Left hindlimb (tissue), 1 donor: ENCODE results near the gene ALPI.
"Not testable (repeated sequence)": the region's sequence is repeated elsewhere in the genome, so short reads cannot be mapped to it uniquely, and the experiment has no call there.

ENCODE experiments used
- DNase-seq: peaks from one replicate; pipeline ENCODE4 v3.0.0-alpha.2; 2018

The ALPI gene

GRCh38 chr2:232421189-232421785, 34.7 kb upstream of the ALPI start:
- no peak for DNase-seq

DNA sequence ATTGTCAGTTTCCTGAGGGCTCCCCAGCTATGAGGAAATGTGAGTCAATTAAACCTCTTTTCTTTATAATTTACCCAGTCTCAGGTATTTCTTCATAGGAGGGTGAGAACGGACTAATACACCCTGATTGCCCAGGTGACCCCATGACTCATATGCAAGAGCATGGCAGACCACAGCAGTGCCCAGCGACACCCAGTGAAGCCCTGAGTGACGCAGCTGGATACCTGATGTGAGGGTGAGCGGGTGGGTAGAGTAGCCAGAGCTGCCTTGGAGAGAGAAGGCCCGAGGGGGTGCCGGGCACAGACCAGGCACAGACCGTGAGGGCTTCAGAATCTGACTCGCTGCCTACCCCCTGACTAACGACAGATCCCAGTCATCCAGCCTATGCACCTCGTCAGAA, 33.9 kb upstream of the ALPI start:
- DNase-seq: no peak

DNA sequence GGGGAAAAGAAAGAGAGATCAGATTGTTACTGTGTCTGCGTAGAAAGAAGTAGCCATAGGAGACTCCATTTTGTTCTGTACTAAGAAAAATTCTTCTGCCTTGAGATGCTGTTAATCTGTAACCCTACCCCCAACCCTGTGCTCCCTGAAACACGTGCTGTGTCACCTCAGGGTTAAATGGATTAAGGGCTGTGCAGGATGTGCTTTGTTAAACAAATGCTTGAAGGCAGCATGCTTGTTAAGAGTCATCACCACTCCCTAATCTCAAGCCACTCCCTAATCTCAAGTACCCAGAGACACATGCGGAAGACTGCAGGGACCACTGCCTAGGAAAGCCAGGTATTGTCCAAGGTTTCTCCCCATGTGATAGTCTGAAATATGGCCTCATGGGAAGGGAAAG, 33.0 kb upstream of the ALPI start:
- DNase-seq: not testable (repeated sequence)

- DNase-seq: not testable (repeated sequence)
These were observed 32.5 kb upstream of the ALPI start for GRCh38 chr2:232423407-232423806.

- DNase-seq: no peak
These were observed 24.0 kb upstream of the ALPI start for GRCh38 chr2:232431705-232432590.

DNA sequence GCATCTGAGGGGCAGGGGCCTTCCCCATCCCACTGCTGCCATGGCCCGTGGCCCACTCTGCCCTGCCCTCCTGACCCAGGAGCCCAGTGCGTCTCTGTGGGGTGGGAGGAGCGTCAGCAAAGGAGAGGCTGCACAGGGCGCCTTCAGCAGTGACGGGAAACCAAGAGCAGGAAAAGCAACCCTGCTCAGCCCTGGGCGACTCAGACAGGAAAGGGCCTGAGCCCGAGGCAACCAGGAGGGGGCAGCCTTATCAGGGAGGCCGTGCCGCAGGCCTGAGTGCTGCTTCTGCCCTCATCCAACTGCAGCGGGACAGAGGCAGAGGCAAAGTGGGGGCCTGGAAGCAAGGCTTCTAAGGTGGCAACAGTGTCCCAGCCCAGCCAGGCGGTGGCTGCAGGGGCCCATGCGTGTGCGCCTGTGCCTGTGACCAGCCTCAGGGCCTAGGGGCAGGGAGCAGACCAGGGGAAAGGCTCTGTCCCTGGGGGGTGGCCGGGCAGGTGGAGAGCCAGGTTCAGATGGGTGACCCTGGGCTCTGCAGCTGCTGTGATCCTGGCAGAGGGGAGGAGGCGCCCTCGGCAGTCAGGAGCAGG, 23.3 kb upstream of the ALPI start:
- DNase-seq: no peak

DNA sequence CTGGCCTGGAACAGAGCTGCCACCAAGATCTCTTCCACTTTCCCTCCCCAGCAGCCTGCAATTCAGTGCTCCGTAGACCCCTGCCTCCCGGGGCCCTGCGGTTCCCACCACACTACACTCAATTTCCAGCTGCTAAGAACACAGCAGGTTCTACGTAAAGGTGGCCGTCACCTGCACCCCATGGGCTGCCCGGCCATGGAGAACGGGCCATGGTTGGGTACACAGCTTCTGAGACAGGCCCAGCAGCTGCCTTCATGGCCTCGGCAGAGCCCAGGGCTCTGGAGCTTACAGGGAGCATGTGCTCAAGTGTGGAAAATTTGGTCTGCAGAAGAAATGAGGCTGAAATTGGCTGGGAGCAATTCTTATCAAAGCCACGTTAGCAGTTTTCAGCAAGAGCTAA, 22.3 kb upstream of the ALPI start:
- DNase-seq: not testable (repeated sequence)

GRCh38 chr2:232434091-232434490, 21.9 kb upstream of the ALPI start:
- DNase-seq: no peak

- no peak for DNase-seq
These were observed 21.2 kb upstream of the ALPI start for GRCh38 chr2:232434563-232435374.

- DNase-seq: no peak
These were observed 20.6 kb upstream of the ALPI start for GRCh38 chr2:232435375-232435648.

GRCh38 chr2:232435805-232436204, 20.1 kb upstream of the ALPI start:
- DNase-seq: no peak

GRCh38 chr2:232436381-232437194, 19.4 kb upstream of the ALPI start:
- no peak for DNase-seq

GRCh38 chr2:232437195-232437571, 18.8 kb upstream of the ALPI start:
- DNase-seq: no peak

DNA sequence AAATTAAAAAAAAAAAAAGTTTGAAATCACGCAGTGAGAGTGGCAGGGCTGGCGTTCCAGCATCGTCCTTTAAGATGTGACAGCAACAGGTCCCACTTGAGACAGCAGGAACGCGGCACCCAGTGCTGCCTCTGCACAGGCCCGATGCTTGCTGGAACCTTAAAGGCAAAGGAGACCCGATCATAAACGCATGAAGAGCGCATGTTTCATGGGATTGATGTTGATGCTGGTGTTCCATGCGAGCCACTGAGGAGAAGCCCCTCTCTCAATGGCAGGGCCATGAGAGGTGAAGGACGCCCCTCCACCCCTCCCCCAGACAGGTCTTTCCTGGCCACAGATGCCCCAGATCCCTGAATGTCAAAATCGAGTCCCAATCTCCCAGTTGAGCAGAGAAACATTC, 17.9 kb upstream of the ALPI start:
- no peak for DNase-seq

DNA sequence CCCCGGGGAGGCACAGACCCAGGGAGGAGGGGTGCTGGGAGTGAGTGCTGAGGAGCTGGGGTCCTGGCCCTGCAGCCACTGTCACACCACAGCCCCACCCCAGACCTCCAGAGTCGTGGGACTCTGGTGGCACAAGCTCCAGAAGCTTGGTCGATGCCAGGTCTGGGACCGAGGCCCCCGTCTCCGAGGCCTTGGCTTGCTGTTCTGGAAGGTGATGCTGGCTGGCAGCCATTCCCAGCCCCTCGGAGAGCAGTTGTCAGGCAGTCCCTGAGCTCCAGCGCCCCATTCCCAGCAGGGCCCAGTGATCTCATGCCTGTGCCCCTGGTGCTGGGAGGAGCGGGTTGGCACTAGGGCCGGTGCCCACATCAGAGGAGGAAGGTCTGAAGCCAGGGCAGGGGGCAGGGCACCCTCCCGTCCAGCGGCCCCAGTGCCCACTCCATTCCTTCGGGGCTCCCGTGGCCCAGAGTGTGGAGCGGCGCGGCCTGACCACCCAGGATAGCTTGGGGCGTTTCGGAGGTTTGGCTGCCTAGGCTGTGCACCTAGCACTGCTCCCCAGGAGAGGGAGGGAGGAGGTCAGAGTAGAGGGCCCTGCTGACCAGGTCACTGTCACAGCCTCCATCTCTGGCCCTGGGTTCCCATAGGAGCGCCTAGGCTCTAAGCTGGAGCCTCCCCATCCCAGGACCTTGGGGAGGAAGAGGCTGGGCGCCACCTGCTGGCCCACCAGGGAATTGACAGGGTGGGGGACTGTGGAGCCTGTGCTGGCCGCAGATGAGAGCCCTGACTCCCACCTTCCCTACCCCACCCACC, 16.8 kb upstream of the ALPI start:
- DNase-seq: no peak

- no peak for DNase-seq
These were observed 16.2 kb upstream of the ALPI start for GRCh38 chr2:232439758-232440135.

DNA sequence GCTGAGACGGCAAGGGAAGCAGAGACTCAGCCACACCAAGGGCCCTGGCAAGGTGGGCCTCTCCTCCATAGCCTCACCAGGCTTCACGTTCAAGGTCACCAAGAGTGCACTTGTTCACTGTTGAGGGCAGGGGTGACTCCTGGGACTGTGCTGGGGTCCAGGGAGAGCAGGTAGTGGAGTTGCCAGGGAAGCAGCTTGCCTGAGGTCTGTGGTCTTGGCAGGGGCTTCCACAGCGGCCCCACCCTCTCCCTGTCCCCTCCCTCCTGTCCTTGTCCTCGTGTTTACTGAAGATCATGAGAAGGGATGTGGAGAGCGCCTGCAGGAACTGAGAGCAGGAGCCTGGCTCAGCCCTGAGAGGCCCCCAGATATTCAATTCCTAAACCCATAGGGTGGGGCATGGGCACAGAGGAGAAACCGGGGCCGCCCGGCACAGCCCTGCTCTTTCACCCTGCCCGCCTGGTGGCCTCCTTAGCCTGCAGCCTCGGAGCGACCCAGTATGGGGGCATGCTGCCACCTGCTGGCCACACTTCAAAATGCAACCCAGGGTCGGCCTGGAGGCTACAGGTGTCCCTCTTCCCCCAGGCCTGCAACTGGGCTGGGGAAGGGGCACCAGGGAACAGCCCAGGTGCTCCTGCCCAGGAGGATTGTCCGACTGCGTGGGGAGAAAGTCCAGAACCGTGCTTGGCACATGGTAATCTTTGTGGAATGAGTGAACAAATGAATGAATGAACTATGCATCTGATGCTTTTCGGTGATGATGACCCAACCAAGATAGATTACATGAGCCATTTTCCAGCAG, 15.5 kb upstream of the ALPI start:
- DNase-seq: peak; percentile 78

DNA sequence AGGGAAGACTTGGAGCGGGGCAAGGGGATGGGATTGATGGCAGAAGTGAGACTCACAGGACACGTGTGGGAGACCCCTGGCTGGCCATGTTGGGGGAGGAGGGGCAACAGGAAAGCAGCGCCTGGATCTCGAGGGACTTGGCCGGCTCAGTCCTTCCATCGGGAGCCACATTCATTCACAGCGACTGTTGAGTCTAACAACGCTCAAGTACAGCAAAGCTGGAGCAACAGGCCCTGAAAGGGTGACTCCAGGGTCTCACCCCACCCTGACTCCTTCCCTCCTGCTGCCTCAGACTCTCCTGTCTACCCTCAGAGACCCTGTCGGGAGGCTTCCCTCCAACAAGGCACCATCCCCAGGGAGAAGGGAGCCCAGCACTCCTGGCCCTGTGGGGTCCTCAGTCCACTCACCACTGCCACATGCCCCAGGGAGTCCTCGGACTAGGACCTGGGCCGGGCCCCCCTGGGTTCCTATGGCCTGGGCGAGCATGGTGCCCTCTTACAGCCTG, 14.8 kb upstream of the ALPI start:
- DNase-seq: no peak

DNA sequence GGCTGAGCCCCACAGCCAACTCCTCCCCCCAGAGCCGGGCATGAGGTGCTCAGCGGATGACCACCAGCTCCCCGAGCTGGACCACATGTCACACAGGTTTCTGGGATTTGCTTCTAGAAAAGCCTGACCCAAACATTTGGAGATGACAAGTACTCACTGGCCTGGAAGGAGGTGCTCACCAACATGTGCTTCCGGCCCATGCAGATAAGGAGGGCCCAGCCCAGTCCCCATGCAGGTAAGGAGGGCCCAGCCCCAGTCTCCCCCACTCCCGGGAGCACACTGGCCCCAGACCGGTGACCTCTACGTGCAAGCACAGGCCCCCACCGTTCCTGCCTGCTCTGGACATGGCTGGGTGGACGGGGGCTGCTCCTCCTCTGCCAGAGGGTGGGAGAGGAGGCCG, 14.0 kb upstream of the ALPI start:
- not testable (repeated sequence) for DNase-seq

GRCh38 chr2:232442431-232442830, 13.5 kb upstream of the ALPI start:
- DNase-seq: not testable (repeated sequence)

- DNase-seq: not testable (repeated sequence)
These were observed 12.9 kb upstream of the ALPI start for GRCh38 chr2:232443047-232443446.
